Central memory CD8-positive, alpha-beta T cell (primary cell): ENCODE data around the gene SLC24A3.
A peak's percentile ranks its signal among the peaks of the same experiment; 100 is the strongest.

Experiments
- ATAC-seq: fragments of 150-1000 bp; cut with Tn5 transposase; replicated peaks from 2 replicates; pipeline ENCODE4 v1.10.0; 2022; ENCODE audit warnings: mild to moderate bottlenecking, moderate FRiP score, moderate number of reproducible peaks; ENCODE audit not compliant: poor library complexity, severe bottlenecking; ENCODE audit errors: extremely low read depth
- DNase-seq, 2 donors: peaks; one replicate each; pipeline ENCODE4 v3.0.0; 2021; ENCODE audit warnings: low spot score in 2 of 2
- H3K27ac Mint-ChIP-seq: one replicate; pipeline ENCODE4 v1.8.0; 2022; ENCODE audit warnings: low read depth, mild to moderate bottlenecking, moderate library complexity, mixed read lengths
- H3K27me3 Mint-ChIP-seq: one replicate; pipeline ENCODE4 v1.8.0; 2022; ENCODE audit warnings: mixed read lengths
- H3K36me3 Mint-ChIP-seq: one replicate; pipeline ENCODE4 v1.8.0; 2022; ENCODE audit warnings: mild to moderate bottlenecking, moderate library complexity, mixed read lengths; ENCODE audit not compliant: insufficient read depth
- H3K4me1 Mint-ChIP-seq: one replicate; pipeline ENCODE4 v1.8.0; 2022; ENCODE audit warnings: mixed read lengths
- H3K4me3 Mint-ChIP-seq: one replicate; pipeline ENCODE4 v1.8.0; 2022; ENCODE audit warnings: mild to moderate bottlenecking, moderate library complexity, mixed read lengths
- H3K9me3 Mint-ChIP-seq: one replicate; pipeline ENCODE4 v1.8.0; 2022; ENCODE audit warnings: mixed read lengths

Gene SLC24A3

GRCh38 chr20:19348582-19348981, 136.1 kb downstream of the SLC24A3 start:
- DNase-seq: no peak
- H3K4me3 Mint-ChIP-seq: peak overlapping the region; percentile 25
- H3K9me3 Mint-ChIP-seq: no peaks in the 10 kb centered on the region
- peak overlapping the region; percentile 66 for H3K27ac Mint-ChIP-seq
- H3K4me1 Mint-ChIP-seq: peaks cover 15% of the 10 kb centered on the region
- peaks cover 2% of the 10 kb centered on the region for H3K36me3 Mint-ChIP-seq
- peaks cover 9% of the 10 kb centered on the region for H3K27me3 Mint-ChIP-seq
- ATAC-seq: no peak

DNA sequence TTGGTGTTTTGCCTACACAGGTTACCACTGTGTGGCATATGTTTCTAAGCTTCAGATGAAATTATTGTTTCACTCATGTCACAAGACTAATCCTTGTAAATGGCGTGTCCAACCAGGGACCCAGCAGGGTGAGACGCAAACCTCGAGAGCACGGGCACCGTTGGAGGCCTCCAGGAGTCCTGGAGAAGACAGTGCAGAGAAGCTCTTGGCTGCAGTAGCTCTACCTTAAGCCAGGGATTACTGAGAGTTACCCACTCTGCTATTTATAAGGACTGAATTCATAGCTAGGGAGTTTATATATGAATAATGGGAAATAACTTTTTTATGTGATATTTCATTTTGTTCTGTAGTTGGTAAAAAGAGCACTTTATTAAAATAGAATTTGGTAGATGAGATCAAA, 137.4 kb downstream of the SLC24A3 start:
- H3K4me1 Mint-ChIP-seq: peaks cover 15% of the 10 kb centered on the region
- H3K4me3 Mint-ChIP-seq: no peak overlapping the region
- peaks cover 2% of the 10 kb centered on the region for H3K36me3 Mint-ChIP-seq
- H3K27ac Mint-ChIP-seq: no peak overlapping the region
- ATAC-seq (no peak), DNase-seq (no peak)
- H3K27me3 Mint-ChIP-seq: peaks cover 9% of the 10 kb centered on the region
- H3K9me3 Mint-ChIP-seq: no peaks in the 10 kb centered on the region

- H3K4me1 Mint-ChIP-seq: peaks cover 15% of the 10 kb centered on the region
- H3K4me3 Mint-ChIP-seq: no peak overlapping the region
- H3K9me3 Mint-ChIP-seq: no peaks in the 10 kb centered on the region
- no peak for DNase-seq
- no peak overlapping the region for H3K27ac Mint-ChIP-seq
- ATAC-seq: no peak
- H3K27me3 Mint-ChIP-seq: peaks cover 9% of the 10 kb centered on the region
- H3K36me3 Mint-ChIP-seq: peaks cover 2% of the 10 kb centered on the region
Measured at GRCh38 chr20:19351542-19351941, 139.1 kb downstream of the SLC24A3 start.

- no peaks in the 10 kb centered on the region for H3K9me3 Mint-ChIP-seq
- ATAC-seq: no peak
- no peak overlapping the region for H3K4me3 Mint-ChIP-seq
Measured at GRCh38 chr20:19354950-19355349, 142.5 kb downstream of the SLC24A3 start.

GRCh38 chr20:19361790-19362189, 149.3 kb downstream of the SLC24A3 start:
- no peak overlapping the region for H3K27ac Mint-ChIP-seq
- no peaks in the 10 kb centered on the region for H3K9me3 Mint-ChIP-seq
- H3K4me1 Mint-ChIP-seq: no peaks in the 10 kb centered on the region
- no peak for DNase-seq
- peaks cover 2% of the 10 kb centered on the region for H3K36me3 Mint-ChIP-seq
- H3K27me3 Mint-ChIP-seq: no peaks in the 10 kb centered on the region
- no peak overlapping the region for H3K4me3 Mint-ChIP-seq
- no peak for ATAC-seq

More at GRCh38 chr20:19354950-19355349, 142.5 kb downstream of the SLC24A3 start:
- Mint-ChIP-seq H3K27me3 (peaks cover 9% of the 10 kb centered on the region), H3K27ac (no peak overlapping the region), H3K4me1 (no peaks in the 10 kb centered on the region), H3K36me3 (no peaks in the 10 kb centered on the region)
- no peak for DNase-seq

GRCh38 chr20:19363476-19363875, 151.0 kb downstream of the SLC24A3 start:
- DNase-seq: no peak
- Mint-ChIP-seq H3K4me1 (no peaks in the 10 kb centered on the region), H3K9me3 (peaks cover 7% of the 10 kb centered on the region), H3K4me3 (no peak overlapping the region), H3K27me3 (no peaks in the 10 kb centered on the region), H3K36me3 (peaks cover 2% of the 10 kb centered on the region), H3K27ac (no peak overlapping the region)
- ATAC-seq: no peak

GRCh38 chr20:19367591-19367990, 155.1 kb downstream of the SLC24A3 start:
- Mint-ChIP-seq H3K27ac (no peak overlapping the region), H3K9me3 (peaks cover 7% of the 10 kb centered on the region), H3K36me3 (peaks cover 2% of the 10 kb centered on the region), H3K4me1 (no peaks in the 10 kb centered on the region), H3K27me3 (no peaks in the 10 kb centered on the region), H3K4me3 (no peak overlapping the region)
- DNase-seq: no peak
- ATAC-seq: no peak

DNA sequence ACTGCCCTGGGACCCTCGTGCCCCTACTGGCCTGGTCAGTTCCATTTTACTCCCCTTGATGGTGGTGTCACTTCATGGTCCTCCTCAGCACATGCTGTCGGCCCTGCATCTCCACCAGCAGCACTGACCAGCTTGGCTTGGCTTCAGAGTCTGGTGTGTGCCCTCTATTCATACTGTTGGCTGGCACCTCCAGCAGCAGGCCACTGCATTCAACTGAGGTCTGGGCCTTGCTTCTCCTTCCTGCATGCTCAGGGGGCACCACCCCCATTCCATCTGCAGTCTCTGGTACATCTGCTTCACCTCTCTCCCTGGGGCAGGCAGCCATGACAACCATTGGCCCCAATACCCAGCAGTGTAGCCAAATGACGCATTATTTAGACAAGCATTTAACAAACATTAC, 155.9 kb downstream of the SLC24A3 start:
- no peak overlapping the region for H3K4me3 Mint-ChIP-seq

DNA sequence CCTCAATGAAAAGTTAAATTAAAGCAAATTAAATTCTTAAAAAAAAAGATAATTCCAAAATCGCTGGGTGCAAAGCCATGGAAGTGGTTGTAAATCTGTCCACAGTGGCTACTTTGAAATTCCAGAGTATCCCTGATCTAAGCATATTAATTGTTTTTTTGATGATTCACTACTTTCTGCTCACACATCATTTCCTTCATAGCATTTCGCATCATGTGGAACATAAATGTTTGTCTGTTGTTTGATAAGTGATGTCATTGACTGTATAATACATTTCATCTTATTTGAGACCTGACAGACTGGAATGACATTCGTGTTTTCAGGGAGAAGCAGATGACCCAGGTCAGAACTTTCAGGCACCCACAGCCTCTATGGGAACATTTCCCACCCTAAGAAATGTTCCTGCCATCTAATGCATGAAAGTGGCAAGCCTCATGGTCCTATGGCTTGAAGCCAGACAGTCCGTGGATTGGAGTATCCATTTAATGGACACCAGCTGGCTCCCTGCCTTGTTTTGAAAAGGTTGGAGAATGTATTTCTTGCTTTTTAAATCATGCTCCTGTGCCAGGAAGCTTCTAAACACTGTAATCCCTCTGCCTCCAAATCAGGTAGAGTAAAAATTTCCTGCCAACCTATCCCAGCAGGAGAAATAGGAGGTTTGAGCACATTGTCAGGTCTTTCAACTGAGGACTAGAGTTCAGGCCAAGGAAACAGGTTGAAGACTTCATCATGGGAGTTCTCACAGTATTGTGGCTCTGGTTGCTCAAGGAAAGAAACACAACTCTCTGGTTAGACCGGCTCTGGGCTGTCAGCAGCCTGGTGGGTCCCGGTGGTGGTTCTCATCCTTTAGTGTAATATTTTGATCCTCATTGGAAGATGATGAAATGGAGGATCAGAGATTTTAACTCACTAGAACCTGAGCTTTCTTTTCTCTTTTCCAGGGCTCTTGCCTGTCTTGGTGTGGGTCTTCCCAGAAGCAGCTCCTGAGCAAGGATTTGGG, 157.9 kb downstream of the SLC24A3 start:
- Mint-ChIP-seq H3K27ac (no peak overlapping the region), H3K36me3 (no peaks in the 10 kb centered on the region), H3K4me3 (no peak overlapping the region)

More for the DNA sequence above, 155.9 kb downstream of the SLC24A3 start:
- DNase-seq (no peak), ATAC-seq (no peak)
- no peak overlapping the region for H3K27ac Mint-ChIP-seq
- no peaks in the 10 kb centered on the region for H3K4me1 Mint-ChIP-seq
- H3K9me3 Mint-ChIP-seq: peaks cover 7% of the 10 kb centered on the region
- H3K27me3 Mint-ChIP-seq: no peaks in the 10 kb centered on the region
- H3K36me3 Mint-ChIP-seq: peaks cover 2% of the 10 kb centered on the region

GRCh38 chr20:19371112-19371511, 158.7 kb downstream of the SLC24A3 start:
- Mint-ChIP-seq H3K27me3 (no peaks in the 10 kb centered on the region), H3K9me3 (peaks cover 7% of the 10 kb centered on the region), H3K36me3 (no peaks in the 10 kb centered on the region), H3K4me3 (no peak overlapping the region), H3K4me1 (no peaks in the 10 kb centered on the region), H3K27ac (no peak overlapping the region)
- ATAC-seq (no peak), DNase-seq (no peak)

More for the DNA sequence above, 157.9 kb downstream of the SLC24A3 start:
- ATAC-seq: no peak
- H3K9me3 Mint-ChIP-seq: peaks cover 7% of the 10 kb centered on the region
- no peaks in the 10 kb centered on the region for H3K4me1 Mint-ChIP-seq
- no peaks in the 10 kb centered on the region for H3K27me3 Mint-ChIP-seq
- DNase-seq: no peak

DNA sequence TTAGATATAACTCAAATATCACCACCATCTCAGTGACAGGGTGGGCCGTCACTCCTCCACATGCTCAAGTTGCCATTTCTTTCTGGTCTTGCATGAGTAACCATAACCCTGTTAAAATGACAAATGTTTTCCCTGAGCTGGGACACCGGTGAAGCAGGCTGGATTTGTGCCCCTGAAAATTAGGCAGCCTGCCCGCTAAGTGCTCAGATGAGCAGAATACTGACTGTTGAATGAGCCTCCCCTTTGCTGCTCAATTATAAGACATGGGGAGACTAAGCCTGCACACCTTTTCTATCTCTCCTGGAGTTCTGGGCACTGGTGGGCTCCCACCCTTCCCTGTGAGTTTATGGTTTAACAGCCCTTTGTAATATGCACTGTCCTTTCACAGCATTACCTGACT, 161.8 kb downstream of the SLC24A3 start:
- ATAC-seq: no peak
- H3K36me3 Mint-ChIP-seq: peaks cover 2% of the 10 kb centered on the region

DNA sequence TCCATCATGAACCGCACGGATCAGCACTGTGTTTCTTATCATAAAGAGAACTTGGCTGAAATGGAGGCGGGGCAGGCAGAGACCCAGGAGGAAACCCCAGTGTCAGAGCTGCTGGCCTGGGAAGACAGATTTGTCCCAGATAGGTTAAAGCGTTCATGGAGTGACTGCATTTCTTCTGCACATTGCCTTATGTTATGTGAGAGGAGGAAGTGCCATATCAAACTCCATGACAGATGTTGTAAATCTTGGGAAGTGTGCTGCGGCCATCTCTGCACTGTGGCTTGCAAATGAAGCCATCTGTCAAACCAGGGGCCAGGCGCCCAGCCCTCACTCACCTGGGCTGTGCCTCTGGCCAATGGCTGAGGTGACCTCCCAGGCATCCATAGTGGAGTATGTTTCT, 163.0 kb downstream of the SLC24A3 start:
- no peak overlapping the region for H3K27ac Mint-ChIP-seq
- DNase-seq: no peak
- H3K27me3 Mint-ChIP-seq: no peaks in the 10 kb centered on the region
- ATAC-seq: no peak
- H3K36me3 Mint-ChIP-seq: peaks cover 2% of the 10 kb centered on the region
- no peaks in the 10 kb centered on the region for H3K4me1 Mint-ChIP-seq
- no peak overlapping the region for H3K4me3 Mint-ChIP-seq
- peaks cover 5% of the 10 kb centered on the region for H3K9me3 Mint-ChIP-seq

More for the DNA sequence above, 161.8 kb downstream of the SLC24A3 start:
- Mint-ChIP-seq H3K4me3 (no peak overlapping the region), H3K27me3 (no peaks in the 10 kb centered on the region), H3K27ac (no peak overlapping the region), H3K4me1 (no peaks in the 10 kb centered on the region), H3K9me3 (no peaks in the 10 kb centered on the region)
- no peak for DNase-seq

DNA sequence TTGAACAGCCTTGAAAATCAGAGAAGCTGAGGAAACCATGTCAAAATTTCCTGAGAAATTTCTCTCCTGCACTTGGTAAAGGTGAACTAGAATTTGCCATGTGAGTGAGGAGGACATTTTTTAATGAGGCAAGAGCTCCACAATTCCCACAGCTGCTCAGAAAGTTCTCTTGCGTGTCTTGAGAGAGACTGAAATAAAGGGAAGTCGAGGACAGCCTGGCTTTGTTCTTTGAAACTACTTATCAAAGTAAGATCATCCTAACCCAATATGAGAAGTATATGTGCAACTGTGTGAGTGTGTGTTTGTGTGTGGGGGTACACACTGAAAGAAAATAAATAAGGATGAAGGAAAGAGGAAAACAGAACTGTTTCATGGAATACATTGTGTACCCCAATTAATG, 163.4 kb downstream of the SLC24A3 start:
- Mint-ChIP-seq H3K4me1 (no peaks in the 10 kb centered on the region), H3K36me3 (peaks cover 2% of the 10 kb centered on the region), H3K27me3 (no peaks in the 10 kb centered on the region), H3K9me3 (peaks cover 5% of the 10 kb centered on the region), H3K27ac (no peak overlapping the region), H3K4me3 (no peak overlapping the region)
- ATAC-seq: no peak
- DNase-seq: no peak
